ENCODE measurements around the gene RNF112.

RNF112 gene

DNA sequence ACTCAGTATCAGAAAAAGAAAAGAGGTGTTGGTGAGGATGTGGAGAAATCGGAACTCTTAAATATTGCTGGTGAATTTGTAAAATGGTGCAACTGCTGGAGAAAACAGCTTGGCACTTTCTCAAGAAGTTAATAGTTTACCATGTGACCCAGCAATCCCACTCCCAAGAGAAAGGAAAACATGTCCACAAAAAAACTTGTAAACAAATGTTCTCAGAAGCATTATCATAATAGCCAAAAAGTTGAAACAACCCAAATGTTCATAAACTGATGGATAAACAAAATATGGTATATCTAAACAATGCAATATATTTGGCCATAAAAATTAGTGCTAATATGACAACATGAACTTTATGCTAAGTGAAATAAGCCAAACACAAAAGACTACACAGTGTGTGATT, 35.3 kb upstream of the RNF112 start:
- DNase-seq: no peak

DNA sequence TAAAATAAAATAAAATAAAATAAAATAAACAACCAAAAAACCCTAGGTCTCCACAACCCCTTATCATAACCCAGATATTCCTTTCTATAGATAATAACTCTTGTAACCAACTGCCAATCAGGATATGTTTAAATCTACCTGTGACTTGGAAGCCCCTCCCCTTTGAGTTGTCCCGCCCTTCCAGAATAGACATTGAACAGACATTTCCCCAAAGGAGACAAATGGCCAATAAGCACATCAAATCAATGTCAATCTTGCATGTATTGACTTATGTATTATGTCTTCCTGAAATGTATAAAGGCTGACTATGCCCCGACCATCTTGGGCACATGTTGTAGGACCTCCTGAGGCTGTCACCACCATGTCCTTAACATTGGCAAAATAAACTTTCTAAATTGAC, 34.2 kb upstream of the RNF112 start:
- no peak for DNase-seq

DNA sequence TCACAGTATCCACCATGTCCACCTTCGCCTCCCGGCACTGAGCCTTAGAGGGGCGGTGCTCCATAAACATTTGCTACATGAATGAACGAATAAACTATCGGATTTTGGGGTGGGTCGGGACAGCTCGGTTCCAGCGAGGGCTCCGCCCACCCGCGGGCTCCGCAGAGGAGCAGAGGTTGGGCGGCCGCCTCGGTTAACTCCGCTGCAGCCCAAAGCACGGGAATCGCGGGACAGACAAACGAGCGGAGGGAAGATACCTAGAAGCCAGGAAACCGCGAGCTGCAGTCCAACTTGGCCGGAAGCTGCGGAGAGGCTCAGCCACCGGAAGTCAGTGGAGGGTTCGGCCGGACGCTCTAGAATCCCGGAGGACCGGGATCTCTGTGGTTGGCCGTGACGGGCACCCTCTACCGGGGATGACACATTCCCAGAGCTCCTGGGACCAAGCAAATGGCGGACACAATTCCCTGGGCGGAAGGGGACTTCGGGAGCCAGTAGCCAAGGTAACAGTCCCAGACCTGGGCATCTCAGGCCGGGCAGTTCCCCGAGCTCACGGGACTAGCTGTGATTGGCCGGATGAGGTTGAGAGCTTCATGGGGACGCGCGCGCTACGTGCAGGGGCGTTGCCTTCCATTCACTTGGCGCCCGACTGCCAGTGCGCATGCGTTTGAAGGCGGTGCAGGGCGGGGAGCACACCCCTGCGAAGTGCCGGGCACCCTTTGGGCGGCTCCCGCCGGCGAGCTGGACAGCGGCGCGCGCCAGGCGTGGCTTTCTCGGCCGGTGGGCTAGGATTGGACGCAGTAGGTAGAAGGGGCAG, 33.2 kb upstream of the RNF112 start:
- DNase-seq: peak; percentile 99

DNA sequence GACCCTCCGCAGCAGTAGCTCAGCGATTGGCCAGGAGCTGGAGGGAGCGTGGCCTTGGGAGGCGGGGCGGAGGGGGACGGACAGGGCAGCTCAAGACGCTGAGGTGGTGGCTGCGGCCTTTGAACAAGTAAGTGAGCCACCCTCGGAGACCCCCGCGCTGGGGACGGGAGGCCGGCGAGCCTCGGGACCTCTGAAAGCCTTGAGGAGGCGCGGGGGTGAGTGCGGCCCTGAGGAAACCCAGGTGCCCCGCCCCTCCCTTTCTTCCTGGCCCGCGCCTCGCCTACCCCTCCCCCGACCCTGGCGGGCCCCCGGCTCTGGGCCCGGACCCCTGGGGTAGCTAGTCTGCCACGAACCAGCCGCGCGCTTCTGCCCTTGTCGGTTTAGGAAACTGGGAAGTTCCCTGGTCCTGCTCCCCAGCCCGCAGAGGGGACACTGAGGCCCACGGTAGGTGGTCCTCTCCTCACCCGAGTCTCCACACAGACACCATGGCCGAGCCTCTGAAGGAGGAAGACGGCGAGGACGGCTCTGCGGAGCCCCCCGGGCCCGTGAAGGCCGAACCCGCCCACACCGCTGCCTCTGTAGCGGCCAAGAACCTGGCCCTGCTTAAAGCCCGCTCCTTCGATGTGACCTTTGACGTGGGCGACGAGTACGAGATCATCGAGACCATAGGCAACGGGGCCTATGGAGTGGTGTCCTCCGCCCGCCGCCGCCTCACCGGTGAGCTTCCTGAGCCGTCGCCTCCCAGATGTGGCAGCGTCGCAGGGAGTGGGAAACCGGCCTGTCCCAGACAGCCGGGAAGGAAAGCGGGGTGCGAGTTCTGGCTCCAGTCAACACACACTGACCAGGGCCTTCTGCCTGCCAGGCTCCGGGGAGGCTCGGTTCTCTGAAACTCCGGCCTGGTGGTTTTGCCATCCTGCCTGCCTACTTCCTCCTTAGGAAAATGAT, 32.3 kb upstream of the RNF112 start, which contains the start of gene MAPK7:
TSS of gene MAPK7 (plus strand) at position 83 of the 945 bp plus-strand sequence. CDS start at position 486, 403 bp downstream.
- no peak for DNase-seq

DNA sequence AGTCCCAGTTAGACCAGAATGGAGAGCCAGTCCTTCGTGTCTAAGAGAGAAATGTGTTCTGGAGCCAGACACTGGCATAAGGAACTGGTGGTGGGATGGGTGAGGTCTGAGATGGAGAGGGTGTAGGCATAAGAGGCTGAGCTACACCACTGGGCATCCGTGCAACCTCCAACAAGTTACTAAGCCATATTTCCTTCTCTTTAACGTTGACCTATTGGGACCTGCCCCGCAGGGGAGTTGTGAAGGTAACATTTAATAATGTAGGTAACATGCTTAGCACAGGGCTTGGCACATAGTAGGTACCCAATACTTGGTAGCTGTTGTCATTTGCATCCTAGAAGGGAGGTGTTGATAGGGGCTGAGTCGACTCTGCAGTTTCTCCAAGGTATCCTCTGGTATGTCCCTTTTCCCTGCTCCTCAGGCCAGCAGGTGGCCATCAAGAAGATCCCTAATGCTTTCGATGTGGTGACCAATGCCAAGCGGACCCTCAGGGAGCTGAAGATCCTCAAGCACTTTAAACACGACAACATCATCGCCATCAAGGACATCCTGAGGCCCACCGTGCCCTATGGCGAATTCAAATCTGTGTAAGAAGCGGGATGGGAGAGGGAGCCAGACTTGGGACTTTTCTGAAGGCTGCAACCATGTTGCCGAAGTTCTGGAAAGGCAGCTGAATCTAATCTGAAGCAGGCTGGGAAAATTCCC, 31.5 kb upstream of the RNF112 start:
- no peak for DNase-seq

DNA sequence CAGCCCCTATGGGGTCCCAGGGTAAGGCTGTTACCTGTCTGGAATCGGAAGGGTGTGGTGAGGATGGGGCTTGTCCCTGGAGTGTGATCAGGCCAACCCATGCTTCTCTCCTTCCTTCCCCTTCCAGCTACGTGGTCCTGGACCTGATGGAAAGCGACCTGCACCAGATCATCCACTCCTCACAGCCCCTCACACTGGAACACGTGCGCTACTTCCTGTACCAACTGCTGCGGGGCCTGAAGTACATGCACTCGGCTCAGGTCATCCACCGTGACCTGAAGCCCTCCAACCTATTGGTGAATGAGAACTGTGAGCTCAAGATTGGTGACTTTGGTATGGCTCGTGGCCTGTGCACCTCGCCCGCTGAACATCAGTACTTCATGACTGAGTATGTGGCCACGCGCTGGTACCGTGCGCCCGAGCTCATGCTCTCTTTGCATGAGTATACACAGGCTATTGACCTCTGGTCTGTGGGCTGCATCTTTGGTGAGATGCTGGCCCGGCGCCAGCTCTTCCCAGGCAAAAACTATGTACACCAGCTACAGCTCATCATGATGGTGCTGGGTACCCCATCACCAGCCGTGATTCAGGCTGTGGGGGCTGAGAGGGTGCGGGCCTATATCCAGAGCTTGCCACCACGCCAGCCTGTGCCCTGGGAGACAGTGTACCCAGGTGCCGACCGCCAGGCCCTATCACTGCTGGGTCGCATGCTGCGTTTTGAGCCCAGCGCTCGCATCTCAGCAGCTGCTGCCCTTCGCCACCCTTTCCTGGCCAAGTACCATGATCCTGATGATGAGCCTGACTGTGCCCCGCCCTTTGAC, 30.3 kb upstream of the RNF112 start:
- no peak for DNase-seq

DNA sequence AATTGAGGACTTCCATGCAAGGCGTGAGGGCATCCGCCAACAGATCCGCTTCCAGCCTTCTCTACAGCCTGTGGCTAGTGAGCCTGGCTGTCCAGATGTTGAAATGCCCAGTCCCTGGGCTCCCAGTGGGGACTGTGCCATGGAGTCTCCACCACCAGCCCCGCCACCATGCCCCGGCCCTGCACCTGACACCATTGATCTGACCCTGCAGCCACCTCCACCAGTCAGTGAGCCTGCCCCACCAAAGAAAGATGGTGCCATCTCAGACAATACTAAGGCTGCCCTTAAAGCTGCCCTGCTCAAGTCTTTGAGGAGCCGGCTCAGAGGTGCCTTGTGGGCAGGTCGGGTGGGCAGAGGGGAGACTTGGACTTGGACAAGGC, 29.7 kb upstream of the RNF112 start:
- DNase-seq: no peak

DNA sequence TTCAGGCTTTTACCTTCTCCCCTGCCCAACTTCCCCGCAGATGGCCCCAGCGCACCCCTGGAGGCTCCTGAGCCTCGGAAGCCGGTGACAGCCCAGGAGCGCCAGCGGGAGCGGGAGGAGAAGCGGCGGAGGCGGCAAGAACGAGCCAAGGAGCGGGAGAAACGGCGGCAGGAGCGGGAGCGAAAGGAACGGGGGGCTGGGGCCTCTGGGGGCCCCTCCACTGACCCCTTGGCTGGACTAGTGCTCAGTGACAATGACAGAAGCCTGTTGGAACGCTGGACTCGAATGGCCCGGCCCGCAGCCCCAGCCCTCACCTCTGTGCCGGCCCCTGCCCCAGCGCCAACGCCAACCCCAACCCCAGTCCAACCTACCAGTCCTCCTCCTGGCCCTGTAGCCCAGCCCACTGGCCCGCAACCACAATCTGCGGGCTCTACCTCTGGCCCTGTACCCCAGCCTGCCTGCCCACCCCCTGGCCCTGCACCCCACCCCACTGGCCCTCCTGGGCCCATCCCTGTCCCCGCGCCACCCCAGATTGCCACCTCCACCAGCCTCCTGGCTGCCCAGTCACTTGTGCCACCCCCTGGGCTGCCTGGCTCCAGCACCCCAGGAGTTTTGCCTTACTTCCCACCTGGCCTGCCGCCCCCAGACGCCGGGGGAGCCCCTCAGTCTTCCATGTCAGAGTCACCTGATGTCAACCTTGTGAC, 29.1 kb upstream of the RNF112 start:
- DNase-seq: no peak

DNA sequence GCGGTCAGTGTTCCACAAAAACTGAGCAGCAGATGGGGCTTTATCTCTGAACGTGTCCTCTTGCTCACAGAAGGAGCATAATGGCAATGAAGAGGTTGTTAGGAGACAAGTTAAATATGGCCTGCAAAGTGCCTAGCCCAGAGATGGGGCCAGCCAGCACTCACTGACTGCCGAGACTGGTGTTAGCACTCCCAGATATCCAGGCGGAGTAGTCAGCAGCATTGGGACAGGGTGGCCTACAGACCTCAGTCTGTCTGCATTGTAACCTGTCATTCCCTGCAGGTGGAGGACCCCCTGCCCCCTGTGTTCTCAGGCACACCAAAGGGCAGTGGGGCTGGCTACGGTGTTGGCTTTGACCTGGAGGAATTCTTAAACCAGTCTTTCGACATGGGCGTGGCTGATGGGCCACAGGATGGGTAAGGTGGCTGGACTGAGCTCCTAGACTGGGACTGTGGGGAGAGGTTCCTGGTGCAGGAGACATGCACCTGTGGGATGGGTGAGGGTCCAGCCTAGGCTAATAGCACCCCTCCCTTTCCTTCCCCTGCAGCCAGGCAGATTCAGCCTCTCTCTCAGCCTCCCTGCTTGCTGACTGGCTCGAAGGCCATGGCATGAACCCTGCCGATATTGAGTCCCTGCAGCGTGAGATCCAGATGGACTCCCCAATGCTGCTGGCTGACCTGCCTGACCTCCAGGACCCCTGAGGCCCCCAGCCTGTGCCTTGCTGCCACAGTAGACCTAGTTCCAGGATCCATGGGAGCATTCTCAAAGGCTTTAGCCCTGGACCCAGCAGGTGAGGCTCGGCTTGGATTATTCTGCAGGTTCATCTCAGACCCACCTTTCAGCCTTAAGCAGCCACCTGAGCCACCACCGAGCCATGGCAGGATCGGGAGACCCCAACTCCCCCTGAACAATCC, 28.2 kb upstream of the RNF112 start:
- no peak for DNase-seq

DNA sequence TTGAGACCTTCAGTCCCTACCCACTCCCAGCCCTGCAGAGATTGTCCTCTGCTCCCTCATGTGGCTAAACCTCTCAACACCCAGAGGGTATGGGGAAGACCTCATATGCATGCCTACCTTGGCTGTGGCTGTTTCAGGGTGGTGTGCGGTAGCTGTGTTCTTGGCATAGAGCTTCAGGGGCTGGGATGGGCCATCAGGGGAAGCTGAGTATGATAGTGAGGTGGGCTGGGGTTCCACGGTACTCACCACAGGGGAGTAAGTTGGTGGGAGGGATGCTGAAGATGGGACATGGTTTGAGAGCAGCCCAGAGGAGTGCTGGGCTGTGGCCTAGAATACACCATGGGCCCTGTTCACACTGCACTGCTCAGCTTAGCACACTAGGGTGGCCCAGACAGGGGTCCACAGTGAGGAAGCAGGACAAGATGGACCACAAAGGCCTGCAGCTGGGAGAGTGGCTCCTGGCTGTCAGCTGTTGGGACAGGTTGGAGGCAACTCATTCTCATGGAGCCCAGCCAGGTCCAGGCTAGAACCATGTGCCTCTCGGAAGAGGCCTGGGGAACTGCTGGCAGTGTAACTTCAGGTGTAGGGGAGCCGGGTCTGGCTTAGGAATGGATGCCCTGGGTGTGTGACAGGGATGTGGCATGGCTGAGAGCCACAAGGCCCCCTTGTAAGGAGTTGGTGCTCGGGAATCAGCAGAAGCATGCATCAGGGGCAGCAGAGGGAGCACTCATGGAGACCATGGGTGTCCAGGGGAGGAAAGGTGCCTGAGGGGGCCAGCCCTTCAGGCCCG, 27.2 kb upstream of the RNF112 start:
- DNase-seq: peak; percentile 30

DNA sequence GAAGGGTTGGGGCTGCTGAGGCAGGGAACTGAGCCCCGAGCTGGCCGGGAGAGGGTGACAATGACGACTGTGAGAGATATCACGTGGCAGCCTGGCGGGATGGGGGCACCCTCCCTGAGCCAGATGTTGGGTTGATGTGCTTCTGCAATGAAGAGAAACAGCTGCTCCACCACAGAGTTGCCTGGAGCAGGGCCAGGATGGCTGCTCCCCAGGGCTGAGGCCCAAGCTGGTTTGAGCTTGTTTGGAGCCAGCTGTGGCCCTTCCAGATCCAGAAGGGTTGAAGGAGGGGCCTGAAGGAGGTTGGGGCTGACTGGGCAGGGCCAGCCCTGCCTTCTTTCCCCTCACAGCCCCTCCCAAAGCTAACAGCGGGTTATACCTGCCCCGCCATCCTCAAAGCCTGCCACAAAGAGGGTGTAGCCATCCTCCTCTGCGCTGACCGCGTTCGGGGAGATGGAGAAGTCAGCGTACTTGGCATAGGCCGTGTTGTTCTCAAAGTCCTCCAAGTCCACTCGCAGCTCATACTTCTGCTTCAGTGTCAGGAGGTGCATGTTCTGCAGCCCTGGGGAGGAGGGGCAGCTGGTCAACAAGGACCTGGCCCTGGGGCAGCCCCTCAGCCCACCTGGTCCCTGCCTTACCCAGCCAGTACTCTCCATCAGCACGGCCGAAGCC, 26.2 kb upstream of the RNF112 start:
- peak; percentile 94 for DNase-seq

DNA sequence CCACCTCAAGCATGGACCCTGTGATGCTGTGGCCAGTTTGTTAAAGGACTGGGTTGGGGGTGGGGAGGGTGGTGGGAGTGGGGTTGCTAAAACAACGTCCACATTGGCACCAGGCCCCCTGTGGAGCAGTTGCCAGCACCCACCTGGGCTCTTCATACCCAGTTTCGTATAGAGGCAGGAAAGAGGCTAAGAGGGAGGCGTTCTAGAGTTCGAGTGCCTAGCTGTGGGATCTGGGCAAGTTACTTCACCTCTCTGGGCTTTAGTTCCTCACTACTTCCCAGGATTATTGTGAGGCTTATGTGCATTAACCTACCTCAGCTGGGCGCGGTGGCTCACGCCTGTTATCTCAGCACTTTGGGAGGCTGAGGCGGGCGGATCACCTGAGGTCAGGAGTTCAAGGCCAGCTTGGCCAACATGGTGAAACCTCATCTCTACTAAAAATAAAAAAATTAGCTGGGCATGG, 25.5 kb upstream of the RNF112 start:
- DNase-seq: no peak

DNA sequence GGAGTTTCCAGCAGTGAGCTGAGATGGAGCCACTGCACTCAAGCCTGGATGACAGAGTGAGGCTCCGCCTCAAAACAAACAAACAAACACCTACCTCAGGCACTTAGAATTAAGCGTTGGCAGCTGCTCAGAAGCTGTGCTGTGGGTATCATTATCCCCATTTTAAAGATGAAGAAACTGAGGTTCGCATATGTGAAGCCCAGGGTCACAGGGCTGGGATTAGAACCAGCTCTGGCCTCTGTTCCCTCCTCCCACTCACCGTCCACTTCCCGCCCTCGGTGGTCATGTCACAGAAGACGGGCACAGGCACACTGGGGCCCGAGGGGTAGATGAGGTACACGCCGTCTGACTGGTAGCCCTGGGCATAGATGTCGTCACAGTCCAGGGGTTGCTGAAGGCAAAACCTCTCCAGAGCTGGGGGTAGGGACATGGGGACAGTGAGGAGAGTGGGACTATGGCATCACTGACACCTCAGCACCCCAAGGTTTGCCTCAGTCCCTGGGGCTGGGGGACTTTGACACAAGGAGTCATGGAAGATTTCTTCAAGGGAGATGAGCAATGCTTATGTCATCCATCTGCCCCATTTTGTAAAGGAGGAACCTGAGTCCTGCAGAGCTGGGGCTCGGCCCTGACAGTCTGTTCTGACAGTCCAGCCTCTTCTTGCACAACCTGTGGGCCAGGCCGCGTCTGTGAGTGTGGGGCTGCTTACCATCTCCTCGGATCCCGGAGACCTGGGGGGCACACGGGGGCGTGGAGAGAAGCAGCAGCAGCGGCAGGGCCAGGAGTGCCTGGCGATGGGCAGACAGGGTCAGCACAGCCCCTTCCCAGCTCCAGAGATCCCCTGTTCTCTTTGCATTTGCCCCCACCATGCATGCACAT, 24.7 kb upstream of the RNF112 start:
- DNase-seq: no peak

DNA sequence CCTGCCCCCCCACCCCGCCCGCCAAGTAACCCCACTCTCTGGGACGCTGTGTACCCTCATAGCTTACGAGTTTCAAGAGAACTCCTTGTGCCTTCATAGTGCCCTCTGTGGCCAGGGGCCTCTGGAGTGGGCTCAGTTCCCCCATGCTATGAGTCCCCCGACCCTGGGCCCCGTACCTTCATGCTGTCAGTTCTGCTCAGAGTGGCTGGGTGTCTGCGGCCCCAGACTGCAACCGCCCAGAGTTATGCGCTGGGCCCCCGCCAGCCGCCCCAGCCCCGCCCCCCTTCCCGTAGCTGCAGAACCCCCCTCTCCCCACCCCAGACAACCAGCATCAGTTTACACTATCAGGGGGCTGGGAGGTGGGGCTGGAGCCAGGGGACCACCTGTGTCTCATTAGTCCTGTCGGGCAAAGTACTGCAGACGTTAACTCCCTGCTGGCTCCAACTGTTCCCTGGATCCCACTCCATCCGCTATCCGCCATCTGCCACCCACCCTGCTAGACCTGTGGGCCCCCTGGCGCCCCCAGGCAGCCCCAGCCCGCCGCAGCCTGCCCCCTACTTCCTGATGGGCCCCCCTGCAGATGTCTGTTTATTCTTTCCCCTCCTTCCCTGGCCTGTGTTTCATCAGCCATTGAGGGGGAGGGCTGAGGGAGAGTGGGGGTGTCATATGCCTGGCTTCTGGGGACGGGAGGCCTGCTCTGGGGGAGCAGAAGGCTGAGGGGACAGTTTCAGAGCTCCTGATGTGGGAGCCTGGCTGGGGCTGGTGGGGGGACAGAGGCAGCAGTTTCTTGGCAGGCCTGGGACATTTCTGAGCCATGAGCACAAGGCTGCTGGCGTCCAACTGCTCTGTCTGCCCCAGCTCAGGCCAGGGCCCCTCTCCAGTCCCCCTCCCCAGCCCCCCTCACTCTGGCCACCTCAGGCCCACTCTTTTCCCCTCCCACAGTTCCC, 23.8 kb upstream of the RNF112 start, which contains the start of gene MFAP4:
TSS of gene MFAP4 (minus strand) at position 217 of the 947 bp plus-strand sequence. CDS start at position 182, 35 bp downstream.
- peak; percentile 99 for DNase-seq

DNA sequence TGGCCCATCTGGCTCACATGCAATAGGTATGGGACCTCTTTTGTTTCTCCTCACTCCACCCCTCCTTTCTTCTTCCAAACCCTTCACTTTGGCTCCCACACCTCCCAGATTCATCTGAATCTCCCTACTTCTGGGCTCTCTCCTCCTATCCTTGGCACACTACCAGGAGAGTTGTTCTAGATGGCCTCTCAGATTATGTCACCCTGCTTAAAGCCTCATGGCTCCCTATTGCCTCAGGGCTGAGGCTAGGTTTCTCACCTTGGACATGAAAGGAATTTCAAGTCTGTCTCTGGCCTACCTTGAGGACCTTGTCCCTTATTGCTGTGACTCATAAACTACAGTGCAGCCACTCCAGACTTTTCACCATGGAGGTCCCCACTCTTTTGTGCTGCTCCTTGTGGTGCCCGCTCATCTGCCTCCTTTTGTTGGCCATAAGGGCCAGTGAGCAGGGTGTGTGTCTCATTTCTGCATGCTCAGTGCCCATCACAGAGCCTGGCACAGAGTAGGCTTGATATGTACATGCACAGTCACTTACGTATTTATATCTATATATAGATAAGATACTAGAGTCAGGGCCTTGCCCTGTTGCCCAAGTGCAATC, 23.0 kb upstream of the RNF112 start:
- peak; percentile 68 for DNase-seq
